GM13977 (cell line): ENCODE results near the gene GNAS-AS1.

Source experiments
- DNase-seq: peaks from one replicate; pipeline ENCODE4 v3.0.0; 2012; ENCODE audit warnings: low spot score
- CTCF ChIP-seq: IDR thresholded peaks from 2 replicates; pipeline ENCODE4 v1.5.1; 2012; ENCODE audit warnings: mild to moderate bottlenecking, control low read depth; ENCODE audit not compliant: insufficient read depth; ENCODE audit errors: extremely low read depth, missing control alignments
- in situ Hi-C: fragments of 300-500 bp; cut with MboI; formaldehyde crosslinking; loops from one replicate; pipeline ENCODE4 v1.12.0; 2022; ENCODE audit warnings: low sequenced_read_pairs, low pct_unique_long_range_greater_than_20kb, mixed read lengths, inconsistent platforms; ENCODE audit not compliant: unreplicated experiment

GNAS-AS1 gene

GRCh38 chr20:58817748-58818147 is 33.0 kb downstream of the GNAS-AS1 start:
- TF ChIP-seq CTCF: no peak
- no peak for DNase-seq
- in situ Hi-C loops: no loop called here

GRCh38 chr20:58816957-58817651 is 33.6 kb downstream of the GNAS-AS1 start:
- in situ Hi-C loops: no loop called here

GRCh38 chr20:58816051-58816450 is 34.7 kb downstream of the GNAS-AS1 start:
- in situ Hi-C loops: no loop called here
- DNase-seq: no peak
- TF ChIP-seq CTCF: no peak

More at GRCh38 chr20:58816957-58817651, 33.6 kb downstream of the GNAS-AS1 start:
- DNase-seq: no peak
- no peak for TF ChIP-seq CTCF

- DNase-seq: no peak
- in situ Hi-C loops: no loop called here
- no peak for TF ChIP-seq CTCF
Observed at GRCh38 chr20:58815448-58815847, 35.3 kb downstream of the GNAS-AS1 start.

- no peak for TF ChIP-seq CTCF
- in situ Hi-C loops: no loop called here
- no peak for DNase-seq
Observed at GRCh38 chr20:58813369-58813768, 37.3 kb downstream of the GNAS-AS1 start.

- DNase-seq: no peak
- in situ Hi-C loops: no loop called here
- no peak for TF ChIP-seq CTCF
Observed at GRCh38 chr20:58811334-58811733, 39.4 kb downstream of the GNAS-AS1 start.
